B cell (primary cell): Measurements from ENCODE around the gene LRP5. TPM values are rescaled to one million over a fixed set of nuclear protein-coding genes. Genes with fewer than 3 reads are reported as not detected.
A peak's percentile ranks its signal among the peaks of the same experiment; 100 is the strongest.
"Not testable (repeated sequence)": the region's sequence is repeated elsewhere in the genome, so short reads cannot be mapped to it uniquely, and the experiment has no call there.

Experiments
- ATAC-seq: fragments of 200-7000 bp; cut with Tn5 transposase; one replicate; pipeline ENCODE4 v1.10.0; 2021; ENCODE audit warnings: low read depth, mild to moderate bottlenecking, moderate number of reproducible peaks, moderate library complexity
- CTCF ChIA-PET: fragments of 350-600 bp; sonication (Branson Sonifier 250); formaldehyde crosslinking; loops from one replicate; lab custom pipeline; 2021; ENCODE audit warnings: antibody characterized with exemption, inconsistent platforms; lab: Charles Lee
- POLR2A ChIA-PET: fragments of 350-600 bp; sonication (Branson Sonifier 250); formaldehyde crosslinking; loops from one replicate; lab custom pipeline; 2021; ENCODE audit warnings: antibody characterized with exemption; lab: Charles Lee
- DNase-seq: peaks from one replicate; pipeline ENCODE4 v3.0.0; 2013
- H2AFZ ChIP-seq: 2 replicates; pipeline ENCODE4 v1.6.1; 2012; ENCODE audit warnings: mild to moderate bottlenecking, low read depth, low read length; ENCODE audit not compliant: insufficient read depth, poor library complexity, severe bottlenecking
- H3K27ac ChIP-seq, 2 donors: 1 replicate in 1 of 2; 2 replicates in 1 of 2; pipeline ENCODE4 v1.5.1; 2012 to 2013; ENCODE audit warnings: low read length in 2 of 2, mild to moderate bottlenecking in 2 of 2, moderate library complexity in 1 of 2
- H3K27me3 ChIP-seq, 4 experiments: fragments of 200-600 bp in 1 of 4; sonication (generic) in 1 of 4; replicated peaks in 1 of 4; 1 replicate in 2 of 4; 2 replicates in 2 of 4; pipeline versions ENCODE4 v1.6.1 to v1.7.0; 2013 to 2016; ENCODE audit warnings: low read length in 3 of 4, mild to moderate bottlenecking in 2 of 4, mixed read lengths in 1 of 4, moderate library complexity in 1 of 4; ENCODE audit not compliant: insufficient read depth in 4 of 4, control insufficient read depth in 3 of 4; ENCODE audit errors: control extremely low read depth in 1 of 4
- H3K36me3 ChIP-seq, 2 experiments: replicated peaks in 1 of 2; 1 replicate in 1 of 2; 2 replicates in 1 of 2; pipeline versions ENCODE4 v1.6.1 to v1.7.1; 2013; ENCODE audit warnings: low read length in 1 of 2; ENCODE audit not compliant: insufficient read depth in 2 of 2, control insufficient read depth in 1 of 2; ENCODE audit errors: control extremely low read depth in 1 of 2, extremely low read depth in 1 of 2
- H3K4me1 ChIP-seq, 2 donors: fragments of 200-600 bp in 1 of 2; sonication (generic) in 1 of 2; 1 replicate in 1 of 2; 2 replicates in 1 of 2; pipeline versions ENCODE4 v1.5.1 to v1.6.1; 2013 to 2017; ENCODE audit warnings: low read length in 2 of 2; ENCODE audit not compliant: control insufficient read depth in 2 of 2, insufficient read depth in 2 of 2
- H3K4me2 ChIP-seq: replicated peaks from 2 replicates; pipeline ENCODE3; 2012; ENCODE audit warnings: mild to moderate bottlenecking, low read depth, low read length; ENCODE audit not compliant: poor library complexity, severe bottlenecking
- H3K4me3 ChIP-seq, 5 experiments: fragments of 200-600 bp in 1 of 5; sonication (generic) in 1 of 5; 1 replicate in 3 of 5; 2 replicates in 2 of 5; pipeline versions ENCODE4 v1.5.1 to v1.7.0; 2011 to 2016; ENCODE audit warnings: low read length in 4 of 5, mild to moderate bottlenecking in 4 of 5, low read depth in 2 of 5, control low read depth in 1 of 5, moderate library complexity in 1 of 5; ENCODE audit not compliant: insufficient read depth in 1 of 5; ENCODE audit errors: control extremely low read depth in 1 of 5, extremely low read depth in 1 of 5
- H3K79me2 ChIP-seq: fragments of 200-600 bp; sonication (generic); one replicate; pipeline ENCODE4 v1.6.0; 2016; ENCODE audit warnings: low read length; ENCODE audit not compliant: control insufficient read depth, insufficient read depth
- H3K9ac ChIP-seq: fragments of 200-600 bp; sonication (generic); 2 replicates; pipeline ENCODE4 v1.6.1; 2017; ENCODE audit warnings: mild to moderate bottlenecking, low read length, moderate library complexity
- H3K9me3 ChIP-seq, 3 donors: one replicate each; pipeline versions ENCODE4 v1.6.1 to v1.7.1; 2013; ENCODE audit warnings: low read length in 2 of 3; ENCODE audit not compliant: control insufficient read depth in 2 of 3, insufficient read depth in 1 of 3; ENCODE audit errors: control extremely low read depth in 1 of 3
- H4K20me1 ChIP-seq: 2 replicates; pipeline ENCODE4 v1.6.0; 2012; ENCODE audit warnings: mild to moderate bottlenecking, low read length; ENCODE audit not compliant: insufficient read depth, control insufficient read depth, poor library complexity, severe bottlenecking
- H3K27ac Mint-ChIP-seq: one replicate; pipeline ENCODE4 v1.8.0; 2021; ENCODE audit warnings: mixed read lengths
- H3K27me3 Mint-ChIP-seq: one replicate; pipeline ENCODE4 v1.8.0; 2021; ENCODE audit warnings: mixed read lengths
- H3K4me1 Mint-ChIP-seq: one replicate; pipeline ENCODE4 v1.8.0; 2021; ENCODE audit warnings: mixed read lengths
- H3K4me3 Mint-ChIP-seq: one replicate; pipeline ENCODE4 v1.8.0; 2021; ENCODE audit warnings: mixed read lengths
- H3K9me3 Mint-ChIP-seq: one replicate; pipeline ENCODE4 v1.8.0; 2022; ENCODE audit warnings: mixed read lengths; ENCODE audit not compliant: insufficient read depth
- EZH2 ChIP-seq: IDR thresholded peaks from 2 replicates; pipeline ENCODE4 v1.6.1; 2012; ENCODE audit warnings: borderline replicate concordance, low read depth, mild to moderate bottlenecking, moderate library complexity, low read length; ENCODE audit not compliant: insufficient read depth, poor library complexity, severe bottlenecking
- WGBS: methylation state at CpG from one replicate; pipeline ENCODE4 v1.1.5; 2013; ENCODE audit warnings: missing lambda C conversion rate; ENCODE audit not compliant: insufficient coverage; 5-methylcytosine and 5-hydroxymethylcytosine counted together
- intact Hi-C: fragments of 100-400 bp; cut with micrococcal nuclease; formaldehyde crosslinking; loops from one replicate; pipeline ENCODE4 v1.10.0; 2022
- polyA plus RNA-seq: library from polyadenylated mRNA; depleted of rRNA; stranded (reverse); fragments of >200 nt; gene quantifications from 2 replicates; pipeline ENCODE4 v1.2.3, GENCODE V29; 2012
- total RNA-seq, 2 donors: library from RNA; stranded (reverse); fragments of 120-200 nt in 1 of 2; gene quantifications; 1 replicate in 1 of 2; 2 replicates in 1 of 2; pipeline versions ENCODE4 v1.2.3 to v1.2.4, GENCODE V29; 2013 to 2022
- TF ChIP-seq, protein P1 (sequence below): fragments of 200-600 bp; IDR thresholded peaks from one replicate; pipeline ENCODE4 v1.8.0; 2022; ENCODE audit warnings: antibody characterized with exemption, mild to moderate bottlenecking

Gene LRP5
- total and polyA plus RNA-seq, 2 donors (not counting 1 experiment from before 2014, with no cell fraction given) = 2.4 to 13.9 TPM

DNA sequence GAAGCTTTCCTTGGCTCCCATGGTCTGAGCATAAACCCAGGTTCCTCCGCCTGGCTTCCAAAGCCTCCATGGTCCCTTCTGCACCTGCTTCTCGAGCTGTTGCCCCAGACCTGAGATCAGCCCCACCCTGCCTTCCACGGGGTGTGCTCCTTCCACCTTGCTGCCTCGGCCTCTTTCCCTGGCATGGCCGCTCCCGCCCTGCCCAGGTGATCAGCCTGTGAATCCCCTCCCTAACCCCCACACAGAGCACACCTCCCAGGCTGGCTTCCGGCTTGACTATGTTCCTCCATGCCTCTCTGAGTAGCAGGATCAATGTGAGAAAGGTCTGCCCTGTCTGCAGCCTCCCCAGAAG is 145.5 kb downstream of the LRP5 start:
- peaks cover 21% of the 10 kb centered on the region for H3K4me1 Mint-ChIP-seq
- CTCF ChIA-PET = no interaction called here
- H3K27me3 ChIP-seq = no peaks in the 10 kb centered on the region

DNA sequence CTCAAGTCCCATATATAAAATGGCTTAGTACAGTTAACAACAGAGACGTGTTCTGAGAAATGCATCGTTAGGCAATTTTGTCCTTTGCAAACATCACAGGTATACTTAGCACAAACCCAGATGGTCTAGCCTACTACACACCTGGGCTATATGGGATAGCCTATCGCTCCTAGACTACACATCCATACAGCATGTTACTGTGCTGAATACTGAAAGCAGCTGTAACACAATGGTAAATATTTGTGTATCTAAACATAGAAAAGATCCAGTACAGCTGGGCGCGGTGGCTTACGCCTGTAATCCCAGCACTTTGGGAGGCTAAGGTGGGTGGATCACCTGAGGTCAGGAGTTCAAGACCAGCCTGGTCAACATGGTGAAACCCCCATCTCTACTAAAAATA is 145.9 kb downstream of the LRP5 start:
- H3K79me2 ChIP-seq = peaks cover 28% of the 10 kb centered on the region
- H3K9me3 Mint-ChIP-seq, H3K9me3 ChIP-seq, intact Hi-C loops, H3K4me3 ChIP-seq, CTCF ChIA-PET, H3K27me3 ChIP-seq, H3K36me3 ChIP-seq, H3K9ac ChIP-seq, H3K4me2 ChIP-seq, H2AFZ ChIP-seq, ATAC-seq, DNase-seq, H3K27me3 Mint-ChIP-seq, H3K27ac ChIP-seq: not testable (repeated sequence)
- POLR2A ChIA-PET = interaction anchor here (0.6 to 0.7 kb wide), 2 partner anchors 377 to 1495 kb away, joined by 3 read pairs; no protein-coding TSS in a partner anchor
- H3K4me1 ChIP-seq = peaks cover 18 to 25% of the 10 kb centered on the region in 2 donors
- WGBS = 100% methylated on average over 2 of the region's 6 CpGs
- peaks cover 19% of the 10 kb centered on the region for H4K20me1 ChIP-seq
- Mint-ChIP-seq H3K4me1 (peaks cover 24% of the 10 kb centered on the region), H3K27ac (peak overlapping the region; percentile 61), H3K4me3 (peak overlapping the region; percentile 41)

More for the DNA sequence above, 145.5 kb downstream of the LRP5 start:
- Mint-ChIP-seq H3K27me3 (no peaks in the 10 kb centered on the region), H3K4me3 (peak overlapping the region; percentile 41), H3K27ac (peak overlapping the region; percentile 61), H3K9me3 (no peaks in the 10 kb centered on the region)
- POLR2A ChIA-PET = no interaction called here
- no peaks in the 10 kb centered on the region for H3K9me3 ChIP-seq
- H3K9ac ChIP-seq = no peak overlapping the region
- ATAC-seq (no peak), DNase-seq (no peak)
- H3K4me1 ChIP-seq = peaks cover 14 to 21% of the 10 kb centered on the region in 2 donors
- H3K27ac ChIP-seq = no peak overlapping the region
- no peaks in the 10 kb centered on the region for H3K36me3 ChIP-seq
- H3K4me3 ChIP-seq = no peak overlapping the region
- intact Hi-C loops = no loop called here
- H4K20me1 ChIP-seq = peaks cover 15% of the 10 kb centered on the region
- no peak overlapping the region for H2AFZ ChIP-seq
- peaks cover 23% of the 10 kb centered on the region for H3K79me2 ChIP-seq
- TF ChIP-seq EZH2 = no peak
- TF ChIP-seq, protein P1, sequence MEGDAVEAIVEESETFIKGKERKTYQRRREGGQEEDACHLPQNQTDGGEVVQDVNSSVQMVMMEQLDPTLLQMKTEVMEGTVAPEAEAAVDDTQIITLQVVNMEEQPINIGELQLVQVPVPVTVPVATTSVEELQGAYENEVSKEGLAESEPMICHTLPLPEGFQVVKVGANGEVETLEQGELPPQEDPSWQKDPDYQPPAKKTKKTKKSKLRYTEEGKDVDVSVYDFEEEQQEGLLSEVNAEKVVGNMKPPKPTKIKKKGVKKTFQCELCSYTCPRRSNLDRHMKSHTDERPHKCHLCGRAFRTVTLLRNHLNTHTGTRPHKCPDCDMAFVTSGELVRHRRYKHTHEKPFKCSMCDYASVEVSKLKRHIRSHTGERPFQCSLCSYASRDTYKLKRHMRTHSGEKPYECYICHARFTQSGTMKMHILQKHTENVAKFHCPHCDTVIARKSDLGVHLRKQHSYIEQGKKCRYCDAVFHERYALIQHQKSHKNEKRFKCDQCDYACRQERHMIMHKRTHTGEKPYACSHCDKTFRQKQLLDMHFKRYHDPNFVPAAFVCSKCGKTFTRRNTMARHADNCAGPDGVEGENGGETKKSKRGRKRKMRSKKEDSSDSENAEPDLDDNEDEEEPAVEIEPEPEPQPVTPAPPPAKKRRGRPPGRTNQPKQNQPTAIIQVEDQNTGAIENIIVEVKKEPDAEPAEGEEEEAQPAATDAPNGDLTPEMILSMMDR = no peak
- H3K4me2 ChIP-seq = no peak overlapping the region
- WGBS = 89% methylated on average over 6 of the region's 7 CpGs
